H1 (cell line): Measurements from ENCODE around the gene PHTF2. TPM values are rescaled to one million over a fixed set of nuclear protein-coding genes. Genes with fewer than 3 reads are reported as not detected.

Experiments used
- CBX8 ChIP-seq: fragments of 300-800, 300-1000 bp; sonication (generic); IDR thresholded peaks from 2 replicates; pipeline ENCODE4 v1.7.1; 2016; ENCODE audit warnings: low read depth, low read length, borderline replicate concordance
- CTBP2 ChIP-seq: IDR thresholded peaks from 2 replicates; pipeline ENCODE4 v1.7.0; 2011; ENCODE audit warnings: borderline replicate concordance, mild to moderate bottlenecking, moderate library complexity, mixed read lengths, low read length; ENCODE audit not compliant: insufficient read depth, insufficient read length
- polyA plus RNA-seq, 7 experiments: library from polyadenylated mRNA; depleted of rRNA in 3 of 7; stranded (reverse) in 5 of 7; unstranded in 2 of 7; fragments of >200 nt in 5 of 7; fragments of 200-250 nt in 2 of 7; gene quantifications; 1 replicate in 5 of 7; 2 replicates in 1 of 7; 4 replicates in 1 of 7; pipeline versions ENCODE4 v1.2.1 to v1.2.3, GENCODE V29; 2011 to 2013; ENCODE audit warnings: missing spikeins in 2 of 7, mixed read lengths in 2 of 7
- total RNA-seq: library from RNA; stranded (reverse); fragmentation: NEBNext Ultra II Directional; extraction: Animal tissue kit (Norgen Biotek cat#: 25700); gene quantifications from 2 replicates; pipeline ENCODE4 v1.2.1, GENCODE V29; 2021

Gene PHTF2
- total and polyA plus RNA-seq, 2 of the 8 experiments (the other 6 are each of a cell fraction or from before 2014, with no cell fraction given), result 9.0 to 25.4 TPM

DNA sequence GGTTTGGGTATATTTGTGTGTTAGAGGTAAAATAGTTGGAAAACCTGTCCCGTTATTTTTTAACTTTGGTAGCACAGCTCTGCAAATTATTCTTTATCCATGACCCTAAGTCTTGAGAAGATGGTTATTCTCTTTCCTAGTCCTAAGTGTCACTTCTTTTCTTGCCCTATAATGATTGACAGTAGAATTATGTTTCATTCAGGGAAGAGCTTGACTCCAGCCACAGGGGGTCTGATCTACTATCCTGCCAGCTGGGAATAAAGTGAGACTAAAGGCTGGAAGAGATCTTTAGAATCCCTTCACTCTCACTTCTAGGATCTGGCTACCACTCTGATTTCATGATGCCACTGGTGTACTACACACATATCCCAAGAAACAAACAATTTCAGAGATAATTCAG lies 90.4 kb downstream of the PHTF2 start (continued):
- TF ChIP-seq CTBP2 (no peak), CBX8 (no peak)
